HG03558 (cell line): Measurements from ENCODE around the gene ZNF277.
"Not testable (repeated sequence)": the region's sequence is repeated elsewhere in the genome, so short reads cannot be mapped to it uniquely, and the experiment has no call there.

Source experiments
- ATAC-seq: cut with Tn5 transposase; IDR thresholded peaks from one replicate; pipeline ENCODE4 v1.9.1; 2021; ENCODE audit warnings: moderate number of reproducible peaks; ENCODE audit not compliant: unreplicated experiment; ENCODE audit errors: extremely low read depth

The ZNF277 gene

DNA sequence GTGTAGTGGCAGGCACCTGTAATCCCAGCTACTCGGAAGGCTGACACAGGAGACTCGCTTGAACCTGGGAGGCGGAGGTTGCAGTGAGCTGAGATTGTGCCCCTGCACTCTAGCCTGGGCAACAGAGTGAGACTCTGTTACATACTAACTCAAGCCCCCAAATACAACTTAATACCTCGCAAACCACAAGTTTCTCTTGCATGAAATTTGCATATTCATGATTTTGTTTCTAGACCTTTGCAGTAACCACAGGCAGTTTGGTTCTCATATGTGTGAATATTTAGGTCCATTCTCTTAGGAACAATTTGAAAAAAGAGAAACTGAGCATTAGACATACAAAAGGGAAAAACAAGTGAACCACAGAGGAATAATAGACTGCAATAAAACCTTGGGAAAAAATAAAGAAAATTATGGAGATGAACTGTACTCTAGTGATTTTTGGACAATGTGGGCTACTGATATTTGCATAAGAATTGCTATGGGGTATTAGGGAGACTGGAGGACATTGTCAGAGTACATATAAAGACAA is 77.0 kb downstream of the ZNF277 start:
- ATAC-seq: peak; percentile 51

DNA sequence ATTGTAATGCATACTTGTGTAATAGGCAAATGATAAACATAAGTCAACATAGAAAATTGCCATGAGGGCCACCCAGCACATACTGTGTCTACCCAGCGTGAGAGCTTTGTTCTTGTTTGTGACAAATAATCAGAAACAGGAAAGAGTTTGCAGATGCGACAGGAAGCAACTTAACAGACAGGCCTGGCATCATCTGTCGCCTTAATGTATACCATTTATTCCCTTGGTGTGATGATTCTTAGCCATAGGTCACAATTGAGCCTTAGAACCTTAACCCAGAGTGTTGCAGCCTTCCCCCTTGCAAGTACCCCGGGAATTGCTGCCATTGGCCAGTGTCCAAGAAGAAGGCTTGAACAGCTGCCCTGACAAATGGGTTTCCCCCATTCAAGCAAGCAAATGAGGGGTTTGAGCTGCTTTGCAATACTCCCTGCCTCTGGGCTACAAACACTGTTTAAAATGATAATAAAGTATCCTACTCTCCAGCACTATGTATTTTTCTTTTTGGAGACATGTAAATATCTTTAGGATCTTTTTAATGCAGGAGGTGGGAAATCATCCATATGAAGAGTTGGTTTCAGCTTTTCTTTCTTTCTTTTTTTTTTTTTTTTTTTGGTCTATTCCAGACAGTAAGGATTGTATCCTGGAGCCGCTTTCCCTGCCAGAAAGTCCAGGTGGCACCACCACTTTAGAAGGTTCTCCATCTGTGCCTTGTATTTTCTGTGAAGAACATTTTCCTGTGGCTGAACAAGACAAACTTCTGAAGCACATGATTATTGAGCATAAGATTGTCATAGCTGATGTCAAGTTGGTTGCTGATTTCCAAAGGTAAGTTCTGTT is 80.0 kb downstream of the ZNF277 start:
- ATAC-seq: peak; percentile 70

DNA sequence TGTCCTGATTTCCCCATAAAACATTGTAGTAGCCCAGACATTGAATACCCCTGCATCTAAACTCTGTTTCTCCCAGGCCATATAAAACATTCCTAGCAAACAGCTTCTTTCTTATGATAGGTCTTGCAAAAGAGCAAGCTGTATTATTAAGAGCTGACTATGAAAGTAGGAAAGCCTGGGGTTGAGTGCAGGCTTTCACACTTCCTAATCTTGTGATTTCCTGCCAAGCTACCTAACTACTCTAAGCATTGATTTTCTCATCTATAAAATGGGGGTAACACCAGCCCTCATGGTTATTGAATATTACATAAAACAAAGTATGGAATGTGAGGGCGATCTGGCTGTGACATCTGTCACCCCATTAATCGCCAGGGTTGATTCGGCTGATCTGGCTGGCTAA is 81.8 kb downstream of the ZNF277 start:
- no peak for ATAC-seq

DNA sequence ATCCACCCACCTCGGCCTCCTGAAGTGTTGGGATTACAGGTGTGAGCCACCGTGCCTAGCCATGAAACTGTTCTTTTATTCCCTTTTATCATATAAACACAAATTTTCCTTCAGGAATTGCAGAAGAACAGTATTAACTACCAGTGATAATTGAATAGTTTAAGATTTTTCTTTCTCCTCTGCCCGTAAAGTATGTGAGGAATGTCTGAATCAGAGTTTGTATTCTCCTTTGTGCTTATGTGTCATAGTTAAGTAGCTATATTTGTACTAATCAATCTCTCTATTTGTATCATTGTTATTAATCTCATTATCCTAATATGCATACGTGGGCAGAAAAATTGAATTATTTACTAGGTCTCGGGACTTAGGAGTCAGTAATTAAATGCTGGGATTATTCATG is 83.6 kb downstream of the ZNF277 start:
- no peak for ATAC-seq

DNA sequence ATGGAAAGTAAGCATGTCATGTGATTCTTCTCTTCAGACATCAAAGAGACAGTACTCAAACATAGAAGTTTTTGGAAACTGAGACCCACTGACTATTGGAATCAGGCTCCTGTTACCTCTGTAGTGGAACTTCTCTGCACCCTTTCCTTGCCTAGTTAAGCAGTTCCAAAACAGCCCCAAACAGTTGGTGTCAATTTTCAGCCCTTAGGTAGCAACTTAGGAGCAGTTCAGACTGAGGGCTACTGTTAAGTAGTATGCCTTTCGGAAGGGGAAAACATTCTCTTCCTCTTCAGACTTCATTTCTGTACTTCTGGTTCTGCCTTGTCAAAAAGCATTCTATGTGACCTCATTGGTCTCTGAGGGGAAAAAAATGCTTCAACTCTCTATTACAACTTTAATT is 85.7 kb downstream of the ZNF277 start:
- no peak for ATAC-seq

DNA sequence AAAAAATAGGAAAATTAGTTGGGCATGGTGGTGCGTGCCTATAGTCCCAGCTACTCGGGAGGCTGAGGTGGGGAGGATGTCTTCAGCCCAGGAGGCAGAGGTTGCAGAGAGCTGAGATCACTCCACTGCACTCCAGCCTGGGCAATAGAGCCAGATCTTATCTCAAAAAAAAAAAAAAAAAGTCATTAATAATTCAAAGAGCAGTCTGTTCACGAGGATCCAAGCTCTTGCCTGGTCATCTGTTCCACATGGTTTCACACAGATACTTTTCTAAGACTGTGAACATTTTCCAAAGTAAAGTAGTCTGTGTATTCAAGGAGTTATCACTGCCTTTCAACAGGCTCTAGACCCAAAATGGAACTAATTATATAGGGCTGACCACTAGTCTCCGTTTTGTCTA is 86.9 kb downstream of the ZNF277 start:
- ATAC-seq: no peak

DNA sequence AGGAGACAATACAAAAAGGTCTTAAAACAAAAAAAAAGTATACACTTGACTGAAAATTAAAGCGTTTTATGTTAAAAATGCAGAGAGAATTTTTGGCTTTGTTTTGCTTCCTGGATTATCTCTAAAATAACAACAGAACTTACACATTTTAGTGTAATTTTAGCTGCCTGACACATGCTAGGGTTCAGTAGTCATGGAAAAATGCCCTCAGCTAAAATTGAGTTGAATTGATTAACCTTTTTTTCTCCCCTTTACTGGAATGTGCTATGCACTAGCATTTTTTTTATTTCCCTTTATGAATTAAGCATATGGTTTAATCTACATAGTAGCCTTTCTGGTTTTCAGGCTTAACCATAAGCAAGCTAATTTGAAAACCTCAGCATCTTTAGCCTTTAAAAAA is 89.9 kb downstream of the ZNF277 start:
- no peak for ATAC-seq

DNA sequence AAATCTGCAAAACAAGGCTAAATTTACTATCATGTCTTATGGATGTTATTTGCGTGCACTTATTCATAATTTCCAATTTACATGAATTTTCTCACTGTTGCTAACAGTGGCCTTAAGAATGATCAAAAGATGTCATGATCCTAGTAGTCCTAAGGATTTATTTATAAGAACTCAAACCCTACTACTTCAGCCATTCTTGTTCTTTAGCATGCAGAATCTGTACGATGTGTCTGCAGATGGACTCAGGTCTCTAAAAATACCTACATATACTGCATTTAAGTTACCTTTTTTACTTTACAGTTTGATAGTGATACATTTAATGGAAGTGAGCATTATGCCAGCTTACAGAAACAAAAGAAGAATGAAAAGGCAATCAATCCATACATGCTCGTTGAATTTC is 91.2 kb downstream of the ZNF277 start:
- ATAC-seq: no peak

DNA sequence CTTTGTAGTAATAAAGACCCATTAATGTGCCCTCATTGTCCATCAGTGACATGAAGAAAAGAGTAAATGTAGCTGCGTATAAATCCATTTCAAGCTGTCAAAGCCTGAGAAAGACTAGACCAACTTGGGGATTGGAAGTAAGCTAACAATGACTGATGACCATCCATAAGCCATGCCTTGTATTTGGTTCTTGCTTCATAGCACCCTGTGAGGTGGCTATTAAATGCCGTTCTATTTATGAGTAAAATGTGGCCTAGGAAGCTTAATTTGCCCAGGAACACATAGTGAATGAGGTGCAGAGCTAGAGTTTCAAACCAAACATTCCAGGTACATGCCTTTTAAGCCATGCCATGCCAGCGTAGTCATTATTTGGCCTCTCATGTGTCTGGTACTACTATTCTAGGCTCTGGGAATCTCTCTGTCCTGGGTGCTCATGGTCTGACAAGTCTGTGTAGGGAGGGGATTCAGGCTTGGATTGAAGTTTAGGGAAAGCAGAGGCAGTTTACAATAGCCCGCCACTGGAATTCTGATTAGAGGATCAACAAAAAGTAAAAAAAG is 92.1 kb downstream of the ZNF277 start:
- ATAC-seq: no peak

DNA sequence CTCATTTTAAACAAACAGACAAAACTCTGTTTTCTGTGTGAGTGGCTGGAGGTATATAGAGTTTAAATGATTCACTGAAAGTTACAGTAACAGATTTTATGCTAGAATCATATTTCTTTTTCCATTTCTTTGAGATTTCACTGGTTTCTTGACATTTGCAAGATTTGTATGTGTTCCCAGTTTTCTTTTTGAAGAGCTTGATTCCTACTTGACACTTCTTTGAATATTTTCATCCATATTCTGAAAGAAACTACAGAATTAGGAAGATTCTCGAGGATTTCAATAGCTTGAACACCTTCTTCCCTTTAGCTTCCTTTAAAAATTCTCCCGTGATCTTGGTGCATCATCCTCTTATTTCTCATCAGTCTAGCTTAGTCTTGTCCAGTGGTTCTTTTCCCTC is 93.6 kb downstream of the ZNF277 start:
- ATAC-seq: no peak

DNA sequence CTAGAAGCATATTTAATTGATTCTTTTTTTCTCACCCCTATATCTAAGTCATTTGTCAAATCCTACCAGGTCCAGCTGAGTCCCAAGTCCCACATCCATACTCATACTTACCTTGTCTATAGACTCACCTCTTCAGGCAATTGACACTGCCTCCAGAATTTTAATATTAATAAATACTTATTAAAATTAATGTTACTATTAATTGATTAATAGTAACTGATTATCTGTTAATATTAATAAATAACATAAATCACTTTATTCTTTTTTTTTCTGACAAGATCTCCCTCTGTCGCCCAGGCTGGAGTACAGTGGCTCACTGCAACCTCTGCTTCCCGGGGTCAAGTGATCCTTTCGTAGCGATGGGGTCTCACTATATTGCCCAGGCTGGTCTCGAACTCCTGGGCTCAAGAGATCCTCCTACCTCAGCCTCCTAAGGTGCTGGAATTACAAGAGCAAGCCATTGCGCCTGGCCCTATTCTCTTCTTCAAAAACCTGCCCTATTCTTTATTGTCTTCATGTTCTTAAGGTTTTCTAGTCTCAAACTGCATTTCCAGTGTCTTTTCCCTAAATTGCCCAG is 94.4 kb downstream of the ZNF277 start:
- no peak for ATAC-seq

DNA sequence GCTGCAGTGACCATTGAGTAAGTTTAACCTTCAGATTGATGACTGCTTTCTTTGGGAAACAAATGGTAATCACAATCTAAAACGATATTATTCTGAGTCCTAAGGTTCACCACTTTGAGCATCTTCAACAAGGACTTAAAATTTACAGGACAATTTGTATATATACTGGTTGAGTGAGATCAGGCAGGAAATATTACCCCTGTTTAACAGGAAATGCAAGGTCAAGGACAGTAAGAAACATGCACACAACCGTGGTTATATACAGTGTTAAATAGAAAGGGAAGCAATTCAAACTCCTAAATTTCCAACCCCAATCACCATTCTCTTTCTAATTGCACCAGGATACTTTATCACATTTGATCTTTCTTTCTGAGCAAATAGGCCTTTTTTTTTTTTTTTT is 96.1 kb downstream of the ZNF277 start:
- no peak for ATAC-seq

DNA sequence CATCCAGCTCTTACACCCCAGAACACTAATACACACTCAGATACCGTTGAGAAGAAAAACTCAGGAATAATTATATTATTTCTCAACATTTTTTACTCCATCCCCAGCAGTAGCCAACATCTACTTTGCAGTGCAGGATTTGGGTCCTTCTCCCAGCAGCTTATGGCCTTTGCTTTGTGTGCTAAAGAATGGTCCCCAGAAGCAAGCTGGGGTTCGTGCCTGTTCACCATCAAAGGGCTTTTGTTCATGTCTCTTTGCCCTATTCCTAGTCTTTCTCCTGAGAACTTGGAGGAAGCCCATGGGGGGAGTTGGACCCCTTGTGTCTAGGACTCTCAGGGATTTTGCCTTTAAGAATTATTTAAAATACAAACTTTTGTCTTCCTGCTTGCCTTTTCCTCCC is 100.4 kb downstream of the ZNF277 start:
- ATAC-seq: no peak

DNA sequence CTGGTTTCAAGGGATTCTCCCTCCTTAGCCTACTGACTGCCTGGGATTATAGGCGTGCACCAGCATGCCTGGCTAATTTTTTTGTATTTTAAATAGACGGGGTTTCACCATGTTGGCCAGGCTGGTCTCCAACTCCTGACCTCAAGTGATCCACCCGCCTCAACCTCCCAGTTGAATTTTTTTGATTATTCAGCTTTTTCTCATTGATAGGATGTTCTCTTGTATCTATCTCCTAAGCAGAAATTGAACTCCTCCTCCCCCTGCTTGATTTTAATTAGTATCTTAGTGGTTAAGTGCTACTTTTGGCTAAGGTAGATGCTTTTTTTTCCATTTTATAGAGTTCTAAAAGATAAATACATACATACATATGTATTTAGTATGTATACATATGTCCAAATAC is 101.0 kb downstream of the ZNF277 start:
- ATAC-seq: no peak

DNA sequence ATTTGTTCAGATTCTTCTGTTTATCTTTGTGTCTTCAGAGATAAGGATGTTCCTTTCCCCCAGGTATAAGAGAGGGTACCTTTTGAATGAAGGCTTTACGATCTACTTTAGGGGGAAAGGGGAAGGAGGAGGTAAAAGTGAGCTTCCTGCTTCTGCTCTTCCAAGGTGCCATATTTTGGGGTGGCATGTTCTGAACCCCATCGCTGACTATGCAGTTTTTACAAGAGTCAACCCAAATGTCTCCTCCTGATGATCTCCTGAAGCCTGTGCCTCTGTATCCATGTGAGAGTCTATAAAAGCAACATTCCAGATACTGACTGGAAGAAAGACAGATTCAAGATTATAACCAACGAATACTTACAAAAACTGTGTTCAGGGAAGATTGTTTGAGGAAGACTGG is 102.5 kb downstream of the ZNF277 start:
- ATAC-seq: no peak

DNA sequence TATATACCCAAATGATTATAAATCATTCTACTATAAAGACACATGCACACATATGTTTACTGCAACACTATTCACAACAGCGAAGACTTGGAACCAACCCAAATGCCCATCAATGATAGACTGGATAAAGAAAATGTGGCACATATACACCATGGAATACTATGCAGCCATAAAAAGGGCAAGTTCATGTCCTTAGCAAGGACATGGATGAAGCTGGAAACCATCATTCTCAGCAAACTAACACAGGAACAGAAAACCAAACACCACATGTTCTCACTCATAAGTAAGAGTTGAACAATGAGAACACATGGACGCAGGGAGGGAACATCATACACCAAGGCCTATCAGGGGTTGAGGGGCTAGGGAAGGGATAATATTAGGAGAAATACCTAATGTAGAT is 110.3 kb downstream of the ZNF277 start:
- not testable (repeated sequence) for ATAC-seq

DNA sequence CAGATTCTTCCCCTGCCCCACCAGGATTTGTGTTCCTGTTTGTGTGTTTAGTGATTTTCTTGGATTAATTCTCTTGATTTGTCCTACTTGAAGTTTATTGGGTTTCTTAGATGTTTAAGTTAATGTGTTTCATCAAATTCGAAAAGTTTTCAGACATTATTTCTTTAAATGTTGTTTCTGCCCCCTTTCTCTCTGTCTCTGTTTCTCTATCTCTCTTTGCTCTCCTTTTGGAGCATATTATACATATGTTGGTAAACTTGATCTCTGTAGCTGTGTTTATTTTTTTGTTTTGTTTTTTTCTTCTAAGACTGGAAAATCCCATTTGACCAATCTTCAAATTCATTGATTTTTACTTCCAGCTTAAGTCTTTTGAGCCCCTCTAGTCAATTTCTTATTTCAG is 115.6 kb downstream of the ZNF277 start:
- ATAC-seq: no peak

DNA sequence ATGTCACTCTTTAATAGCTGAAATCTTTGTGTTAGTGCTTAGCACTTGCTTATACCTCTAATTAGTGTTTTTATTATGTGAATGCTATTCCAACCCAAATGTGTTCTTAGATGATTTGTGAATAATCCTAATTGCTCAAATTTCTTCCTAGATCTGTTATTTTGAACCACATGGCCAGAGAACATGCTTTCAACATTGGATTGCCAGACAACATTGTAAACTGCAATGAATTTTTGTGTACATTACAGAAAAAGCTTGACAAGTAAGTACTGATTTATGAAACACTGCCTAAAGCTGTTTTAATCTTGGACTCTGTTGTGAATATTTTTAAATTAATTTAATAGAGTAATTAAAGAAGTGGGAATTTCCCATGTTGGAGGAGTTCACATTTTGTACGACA is 121.1 kb downstream of the ZNF277 start:
- no peak for ATAC-seq

DNA sequence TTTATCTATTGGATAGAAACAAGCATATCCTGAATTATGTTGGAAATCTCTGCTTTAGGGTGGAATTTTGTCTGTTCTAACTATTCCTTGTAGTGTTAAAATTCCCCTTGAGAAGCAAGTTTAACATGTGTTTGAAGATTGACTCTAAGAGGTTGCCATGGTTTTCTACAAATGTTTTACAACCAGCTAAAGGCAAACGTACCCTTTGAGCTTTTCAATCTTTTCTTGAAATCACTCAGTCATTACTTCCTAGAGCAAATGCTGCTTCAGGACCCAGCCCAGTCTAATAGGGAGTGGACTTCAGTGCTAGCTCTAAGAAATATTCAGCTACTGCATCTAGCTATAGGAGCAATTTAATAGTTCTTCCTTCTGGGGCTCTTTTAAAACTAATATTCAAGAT is 125.0 kb downstream of the ZNF277 start:
- no peak for ATAC-seq

DNA sequence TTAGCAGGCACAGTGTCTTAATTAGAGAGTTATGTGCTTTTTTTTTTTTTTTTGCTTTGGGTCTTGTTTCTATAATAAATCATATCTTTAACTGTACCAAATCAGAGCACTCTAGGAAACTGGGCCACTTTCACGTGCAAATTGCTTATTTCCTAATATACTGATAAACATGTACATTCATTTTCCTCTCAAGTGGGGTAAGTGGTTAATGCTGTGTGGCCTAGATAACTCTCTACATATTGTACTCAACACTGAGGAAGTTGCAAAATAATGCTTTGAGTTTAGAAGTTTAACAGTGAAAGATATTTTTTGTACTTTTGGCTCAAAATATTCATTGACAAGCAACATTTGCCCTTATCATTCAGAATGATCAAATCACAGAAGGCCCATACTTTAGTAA is 127.9 kb downstream of the ZNF277 start:
- no peak for ATAC-seq

DNA sequence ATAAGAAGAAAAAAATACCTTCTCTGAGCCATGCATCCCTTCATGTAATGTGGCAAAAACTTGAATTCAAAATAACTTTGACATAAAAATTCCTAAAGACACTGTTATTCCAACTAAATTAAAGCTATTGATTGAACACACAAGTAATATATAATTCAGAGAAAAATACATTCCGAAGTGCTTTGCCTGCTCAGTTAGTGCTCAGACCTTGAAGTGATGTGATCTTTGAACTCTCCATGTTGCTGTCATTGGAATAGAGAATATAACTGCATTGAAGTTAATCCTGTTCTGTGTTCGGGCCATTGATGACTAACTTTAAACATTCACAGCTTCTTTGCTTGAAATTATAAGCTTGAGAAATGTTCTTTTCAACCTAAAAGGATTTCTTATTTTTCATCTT is 129.8 kb downstream of the ZNF277 start:
- no peak for ATAC-seq
